NCI-H2107 treated with DMSO at 0.1 percent for 48 hours (cell line): ENCODE results near the gene GPR137.
A peak's percentile ranks its signal among the peaks of the same experiment; 100 is the strongest.

Experiments used
- DNase-seq: peaks from one replicate; lab custom pipeline; 2025; ENCODE audit not compliant: unreplicated experiment; lab: John Stamatoyannopoulos, UW

Gene GPR137

GRCh38 chr11:64263021-64263946 is 22.4 kb upstream of the GPR137 start:
- no peak for DNase-seq

DNA sequence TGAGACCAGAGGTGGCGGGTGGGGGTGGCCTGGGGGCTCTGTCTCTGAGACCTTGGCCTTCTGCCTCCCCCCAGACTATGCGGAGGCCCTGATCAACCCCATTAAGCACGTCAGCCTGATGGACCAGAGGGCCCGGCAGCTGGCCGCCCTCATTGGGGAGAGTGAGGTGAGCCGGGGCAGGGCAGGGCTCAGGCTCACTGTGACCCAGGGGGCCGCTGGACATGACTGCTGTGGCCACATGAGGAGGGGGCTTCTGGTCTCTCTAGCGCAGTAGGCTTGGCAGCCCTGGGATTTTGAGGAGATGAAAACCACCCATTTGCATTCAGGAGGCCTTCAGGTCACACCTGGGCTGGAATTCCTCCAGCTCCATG is 21.7 kb upstream of the GPR137 start:
- DNase-seq = no peak

- peak; percentile 51 for DNase-seq
Measured at GRCh38 chr11:64264371-64264852, 21.2 kb upstream of the GPR137 start.

- DNase-seq = no peak
Measured at GRCh38 chr11:64265176-64266160, 20.2 kb upstream of the GPR137 start.

DNA sequence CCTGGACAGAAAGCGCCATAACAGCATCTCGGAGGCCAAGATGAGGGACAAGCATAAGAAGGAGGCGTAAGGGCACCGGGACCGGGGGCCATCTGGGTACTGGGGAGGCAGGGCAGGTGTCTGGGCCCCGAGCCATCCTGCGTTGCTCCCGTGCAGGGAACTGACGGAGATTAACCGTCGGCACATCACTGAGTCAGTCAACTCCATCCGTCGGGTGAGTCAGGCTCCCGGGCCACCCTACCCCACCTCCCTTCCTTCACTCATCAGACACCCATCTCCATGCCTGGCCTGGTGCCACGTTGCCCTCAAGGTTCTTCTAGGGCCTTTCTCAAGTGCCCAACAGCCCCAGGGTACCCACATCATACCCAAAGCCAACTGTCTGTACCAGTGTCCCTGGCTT is 19.3 kb upstream of the GPR137 start:
- DNase-seq = no peak

- no peak for DNase-seq
Measured at GRCh38 chr11:64267207-64267945, 18.3 kb upstream of the GPR137 start.

DNA sequence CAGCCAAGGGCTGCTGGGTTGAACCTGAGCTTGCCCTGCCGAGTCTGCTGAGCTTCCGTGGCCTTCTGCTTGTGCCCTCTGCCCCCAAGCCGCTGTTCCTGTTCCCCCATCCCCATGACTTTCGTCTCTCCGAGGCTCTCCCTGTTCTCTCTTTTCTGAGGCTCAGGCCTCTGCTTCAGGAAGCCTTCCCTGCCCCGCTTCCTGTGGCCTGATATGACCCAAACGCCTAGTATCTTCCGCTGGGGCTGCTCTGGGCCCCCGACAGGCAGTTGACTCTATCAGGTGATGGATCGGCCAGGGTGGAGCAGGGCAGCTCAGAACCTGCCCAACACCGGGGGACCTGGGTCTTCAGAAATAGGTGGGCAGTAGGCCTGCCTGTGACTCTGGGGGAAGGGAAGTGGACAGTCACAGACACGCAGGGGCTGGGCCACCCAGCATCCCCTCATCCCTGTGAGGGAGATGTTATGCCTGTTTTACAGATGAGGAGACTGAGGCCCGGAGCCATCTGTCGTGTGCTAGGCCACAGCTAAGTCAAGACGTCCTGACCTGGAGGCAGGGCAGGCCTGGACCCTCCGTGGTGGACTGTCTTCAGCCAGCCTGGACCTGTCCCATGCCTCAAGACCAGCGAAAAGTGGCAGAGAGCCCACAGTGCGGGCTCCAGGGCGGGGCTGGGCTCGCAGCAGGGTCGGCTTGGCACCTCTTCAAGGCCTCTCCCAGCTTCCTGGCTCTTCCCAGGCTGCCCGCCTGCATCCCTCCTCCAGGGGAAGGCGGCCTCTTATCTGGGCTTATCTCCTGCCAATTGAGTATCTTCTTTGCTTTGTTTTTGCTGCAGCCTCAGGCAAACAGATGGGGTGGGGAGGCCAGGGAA is 17.4 kb upstream of the GPR137 start:
- DNase-seq = no peak

DNA sequence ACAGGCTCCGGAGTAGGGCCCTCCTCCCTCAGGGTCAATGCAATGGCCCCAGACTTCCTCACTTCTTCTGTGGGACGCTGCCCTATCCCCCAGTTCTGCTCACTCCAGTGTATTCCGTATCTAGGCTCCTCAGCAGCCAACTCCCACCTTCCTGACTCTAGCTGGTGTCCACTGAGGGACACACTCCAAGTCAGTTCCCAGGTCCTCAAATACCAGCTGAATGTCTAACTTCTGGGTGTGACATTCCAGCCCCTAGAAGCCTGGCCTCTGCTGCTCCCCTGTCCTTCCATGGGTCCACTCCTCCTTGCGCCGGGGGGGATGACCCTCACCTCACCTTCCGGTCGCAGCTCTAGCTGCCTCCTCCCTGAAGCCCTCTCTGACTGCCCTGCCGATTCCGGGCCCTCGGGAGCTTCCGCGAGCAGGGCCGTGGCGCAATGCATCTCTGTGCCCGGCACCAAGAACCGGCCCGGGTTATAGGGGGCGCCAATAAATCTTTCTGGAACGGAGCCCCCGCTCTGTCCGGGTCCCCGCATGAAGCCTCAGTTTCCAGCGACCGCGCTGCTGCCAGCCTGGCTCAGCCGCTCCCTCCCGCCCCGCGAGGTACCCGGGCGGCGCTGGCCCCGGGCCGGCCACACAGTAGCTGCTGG is 16.6 kb upstream of the GPR137 start:
- no peak for DNase-seq

- DNase-seq = peak; percentile 97
Measured at GRCh38 chr11:64269540-64270220, 16.0 kb upstream of the GPR137 start.

DNA sequence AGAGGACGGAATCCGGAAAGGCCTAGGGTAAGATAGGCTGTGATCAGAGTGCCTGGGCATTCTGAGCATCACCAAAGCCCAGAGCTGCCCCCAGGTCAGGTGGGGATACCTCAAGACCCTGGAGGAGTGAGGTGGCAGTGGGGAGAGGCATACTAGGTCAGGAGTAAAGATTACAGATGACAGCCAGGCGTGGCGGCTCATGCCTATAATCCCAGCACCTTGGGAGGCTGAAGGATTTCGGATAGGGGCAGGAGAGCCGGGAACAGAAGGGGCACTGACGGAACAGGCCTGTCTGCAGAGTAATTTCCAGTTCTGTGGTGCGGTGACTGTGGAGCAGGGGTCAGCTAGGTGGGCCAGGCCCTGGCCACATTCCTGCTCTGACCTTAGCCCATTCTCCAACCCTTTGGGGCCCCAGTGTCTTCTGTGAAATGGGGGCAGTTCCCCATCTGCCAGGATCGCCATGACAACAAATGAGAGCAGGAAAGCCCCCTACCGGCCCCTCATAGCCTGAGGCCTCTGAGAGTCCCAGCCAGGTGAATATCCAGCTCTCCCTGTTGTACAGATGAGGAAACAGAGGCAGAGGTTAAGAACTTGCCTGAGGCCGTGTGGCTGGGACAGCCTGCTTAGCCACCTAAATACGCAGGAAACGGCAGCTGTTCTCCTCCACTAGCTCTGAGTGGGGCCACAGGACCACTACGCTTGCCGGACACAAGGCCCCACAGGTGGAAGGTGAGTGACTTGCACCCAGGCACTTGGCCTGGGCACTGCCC is 10.4 kb upstream of the GPR137 start:
- no peak for DNase-seq

DNA sequence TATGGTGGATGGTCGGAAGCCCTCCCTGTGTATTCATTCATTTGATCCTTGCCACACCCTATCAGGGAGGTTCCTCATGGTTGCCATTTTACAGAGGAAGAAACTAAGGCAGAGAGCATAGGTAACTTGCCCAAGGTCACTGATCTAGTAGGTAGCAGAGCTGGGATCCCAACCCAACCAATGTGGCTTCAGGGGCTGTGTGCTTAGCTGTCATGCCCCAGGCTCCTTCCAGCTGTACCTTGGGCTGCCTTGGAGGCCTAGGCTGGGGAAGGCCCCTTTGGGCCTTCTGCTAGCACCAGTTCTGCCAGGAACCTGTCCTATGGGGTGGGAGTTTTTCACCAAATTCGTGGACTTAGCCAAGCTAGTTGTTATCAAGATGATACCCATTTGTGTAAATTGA is 9.8 kb upstream of the GPR137 start:
- no peak for DNase-seq

- no peak for DNase-seq
Measured at GRCh38 chr11:64276653-64277431, 8.8 kb upstream of the GPR137 start.

DNA sequence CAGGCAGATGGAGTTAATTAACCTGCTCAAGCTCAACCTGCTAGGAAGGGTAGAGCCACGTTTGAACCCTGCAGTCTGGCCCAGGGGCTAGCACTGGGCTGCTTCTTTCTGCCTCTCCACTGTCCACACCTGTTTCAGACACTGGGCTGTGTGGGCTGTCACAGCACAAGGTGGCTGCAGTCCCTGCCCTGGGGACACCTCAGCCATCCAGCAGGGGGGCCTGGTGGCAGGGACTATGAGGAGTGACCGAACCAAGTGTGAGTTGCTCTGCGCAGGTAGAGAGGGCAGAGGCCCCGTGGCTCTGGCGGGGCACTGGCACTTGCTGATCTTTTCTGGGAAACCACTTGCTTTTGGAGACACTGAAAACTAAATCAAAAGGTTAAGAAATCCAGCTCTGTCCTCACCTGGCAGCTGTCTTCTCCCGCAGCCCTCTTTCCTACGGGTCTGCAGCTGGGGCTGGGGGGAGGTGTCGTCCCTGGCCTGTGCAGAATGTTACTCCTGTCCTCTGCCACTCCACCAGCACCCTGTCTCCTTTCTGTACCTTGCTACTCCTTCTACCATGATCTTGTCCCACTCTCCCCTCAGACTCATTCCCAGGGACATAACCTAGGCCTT is 7.0 kb upstream of the GPR137 start:
- DNase-seq = no peak

GRCh38 chr11:64281957-64282770 is 3.5 kb upstream of the GPR137 start:
- no peak for DNase-seq

DNA sequence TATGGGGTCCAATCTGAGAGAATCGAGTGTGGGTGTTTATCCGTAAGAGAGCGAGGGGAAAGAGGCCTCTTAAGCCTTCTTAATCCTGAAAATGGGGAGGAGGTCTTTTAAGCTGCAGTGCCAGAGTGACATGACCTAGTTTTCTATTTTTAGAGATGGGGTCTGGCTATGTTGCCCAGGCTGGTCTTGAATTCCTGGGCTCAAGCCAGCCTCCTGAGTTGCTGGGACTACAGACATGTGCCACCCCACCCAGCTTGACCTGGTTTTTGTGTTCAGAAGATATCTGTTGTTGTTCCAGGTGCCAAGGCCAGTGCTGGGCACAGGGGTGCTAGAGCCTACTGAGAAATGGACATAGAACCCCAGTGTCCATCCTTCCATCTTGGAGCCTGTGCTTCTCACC is 2.6 kb upstream of the GPR137 start:
- DNase-seq = no peak
